Measurements from ENCODE around the gene ZBTB21. TPM values are rescaled to one million over a fixed set of nuclear protein-coding genes. Genes with fewer than 3 reads are reported as not detected.

Gene ZBTB21
- polyA plus RNA-seq, 1 of the 3 experiments (the other 2 are of a cell fraction), result 2.9 TPM

GRCh38 chr21:42013376-42013775 is 3.2 kb upstream of the ZBTB21 start:
- CTCF ChIA-PET, result interaction anchor here (1.1 to 1.6 kb wide), 3 partner anchors 8 to 94 kb away, joined by 4 to 12 read pairs (median 5); no protein-coding TSS in a partner anchor
- Histone ChIP-seq H3K9me3 (no peaks in the 10 kb centered on the region), H3K4me2 (no peak overlapping the region), H3K27ac (ENCODE audit: low read depth in 2 of 2, low read length in 1 of 2) (no peak overlapping the region), H3F3A (replicated peaks; ENCODE audit: insufficient read depth) (no peaks in the 10 kb centered on the region), H3K4me3 (ENCODE audit: low read depth in 2 of 2, low read length in 1 of 2) (no peak overlapping the region), H3K27me3 (ENCODE audit: insufficient read depth) (no peaks in the 10 kb centered on the region; the same call in 1 of the 2 replicates), H3K36me3 (replicated peaks in 1 of 2; ENCODE audit: control insufficient read depth in 1 of 2, insufficient read depth in 2 of 2, low read length in 1 of 2) (no peaks in the 10 kb centered on the region), H3K4me1 (ENCODE audit: control insufficient read depth in 1 of 2, insufficient read depth in 2 of 2, low read depth in 1 of 2, low read length in 1 of 2) (peaks cover 0 to 9% of the 10 kb centered on the region in 2 experiments; a peak in 2 of 4 replicates), H2AFZ (ENCODE audit: low read depth) (no peak overlapping the region), H3K9me2 (no peaks in the 10 kb centered on the region), H4K20me1 (ENCODE audit: insufficient read depth) (no peaks in the 10 kb centered on the region), H3K9ac (no peak overlapping the region), H3K79me2 (ENCODE audit: insufficient read depth) (peaks cover 10% of the 10 kb centered on the region; the same call in 1 of the 2 replicates)
- POLR2A ChIA-PET, result no interaction called here
- WGBS (ENCODE audit: low lambda C conversion rate), result 83% methylated on average over 4 of the region's 4 CpGs
- DNase-seq, result no peak
- TF ChIP-seq TCF12 (IDR thresholded peaks at IDR 0.05) (no peak), USF1 (IDR thresholded peaks at IDR 0.05; ENCODE audit: borderline replicate concordance, low read depth) (no peak), MXI1 (IDR thresholded peaks at IDR 0.05; ENCODE audit: low read depth, low read length) (no peak), RCOR1 (IDR thresholded peaks at IDR 0.05; ENCODE audit: low read length) (no peak), RAD21 (IDR thresholded peaks at IDR 0.05; ENCODE audit: low read length) (no peak), EZH2phosphoT487 (IDR thresholded peaks at IDR 0.05; ENCODE audit: borderline replicate concordance, low read depth) (no peak), POLR2AphosphoS5 (IDR thresholded peaks at IDR 0.05; ENCODE audit: low read depth, low read length) (no peak), SMC3 (IDR thresholded peaks at IDR 0.05; ENCODE audit: low read depth, low read length) (no peak), NRF1 (IDR thresholded peaks at IDR 0.05; ENCODE audit: low read depth, low read length) (no peak)

GRCh38 chr21:42012763-42013329 is 2.7 kb upstream of the ZBTB21 start:
- H4K20me1 ChIP-seq (ENCODE audit: insufficient read depth), result no peaks in the 10 kb centered on the region
- ChIA-PET CTCF (interaction anchor here (1.1 to 1.6 kb wide), 3 partner anchors 27 to 196 kb away, joined by 5 to 12 read pairs (median 5); no protein-coding TSS in a partner anchor), POLR2A (interaction anchor here (0.6 kb wide), 1 partner anchor 63 kb away, joined by 3 read pairs; no protein-coding TSS in a partner anchor)
- peaks cover 0 to 9% of the 10 kb centered on the region in 2 experiments; a peak in 2 of 4 replicates for H3K4me1 ChIP-seq (ENCODE audit: control insufficient read depth in 1 of 2, insufficient read depth in 2 of 2, low read depth in 1 of 2, low read length in 1 of 2)
- TF ChIP-seq SMC3 (IDR thresholded peaks at IDR 0.05; ENCODE audit: low read depth, low read length), result no peak
- no peak for TF ChIP-seq GABPA (IDR thresholded peaks at IDR 0.05; ENCODE audit: low read depth)
- TF ChIP-seq RXRA (IDR thresholded peaks at IDR 0.05; ENCODE audit: borderline replicate concordance, low read depth), result no peak
- TF ChIP-seq FOXJ3 (CRISPR knock-in tag; IDR thresholded peaks at IDR 0.05), result no peak
- no peak for TF ChIP-seq FOSL2 (IDR thresholded peaks at IDR 0.05; ENCODE audit: borderline replicate concordance, low read depth)
- no peak for TF ChIP-seq MXI1 (IDR thresholded peaks at IDR 0.05; ENCODE audit: low read depth, low read length)
- TF ChIP-seq SIN3A (IDR thresholded peaks at IDR 0.05; ENCODE audit: borderline replicate concordance, low read depth, low read length), result no peak
- no peak for TF ChIP-seq TAF1 (IDR thresholded peaks at IDR 0.05; ENCODE audit: borderline replicate concordance, low read depth, low read length)
- no peak for TF ChIP-seq RFX5 (IDR thresholded peaks at IDR 0.05; ENCODE audit: low read length)
- TF ChIP-seq EP300 (IDR thresholded peaks at IDR 0.05; ENCODE audit: borderline replicate concordance in 1 of 2, low read depth in 1 of 2, low read length in 1 of 2), result no peak
- no peak for TF ChIP-seq POLR2AphosphoS5 (IDR thresholded peaks at IDR 0.05; ENCODE audit: low read depth, low read length)
- TF ChIP-seq USF1 (IDR thresholded peaks at IDR 0.05; ENCODE audit: borderline replicate concordance, low read depth), result no peak
- no peak for TF ChIP-seq RAD21 (IDR thresholded peaks at IDR 0.05; ENCODE audit: low read length)
- TF ChIP-seq PBX3 (IDR thresholded peaks at IDR 0.05), result no peak
- TF ChIP-seq ELF1 (IDR thresholded peaks at IDR 0.05), result no peak
- TF ChIP-seq NRF1 (IDR thresholded peaks at IDR 0.05; ENCODE audit: low read depth, low read length), result no peak
- TF ChIP-seq FOXM1 (IDR thresholded peaks at IDR 0.05; ENCODE audit: low read depth), result no peak
- TF ChIP-seq ZBTB33 (IDR thresholded peaks at IDR 0.05; ENCODE audit: borderline replicate concordance, low read depth), result no peak
- H3K9ac ChIP-seq, result no peak overlapping the region
- H3K36me3 ChIP-seq (replicated peaks in 1 of 2; ENCODE audit: control insufficient read depth in 1 of 2, insufficient read depth in 2 of 2, low read length in 1 of 2), result peaks cover 0 to 1% of the 10 kb centered on the region in 2 experiments
- no peak overlapping the region for H3K4me2 ChIP-seq
- peaks cover 15% of the 10 kb centered on the region for H3K79me2 ChIP-seq (ENCODE audit: insufficient read depth)
- WGBS (ENCODE audit: low lambda C conversion rate), result 92% methylated on average over 3 of the region's 3 CpGs
- no peak for DNase-seq
- H3K27ac ChIP-seq (ENCODE audit: low read depth in 2 of 2, low read length in 1 of 2), result no peak overlapping the region
- no peaks in the 10 kb centered on the region; the same call in 1 of the 2 replicates for H3K27me3 ChIP-seq (ENCODE audit: insufficient read depth)
- no peaks in the 10 kb centered on the region for H3F3A ChIP-seq (replicated peaks; ENCODE audit: insufficient read depth)
- H2AFZ ChIP-seq (ENCODE audit: low read depth), result no peak overlapping the region
- no peaks in the 10 kb centered on the region for H3K9me3 ChIP-seq
- H3K9me2 ChIP-seq, result no peaks in the 10 kb centered on the region
- H3K4me3 ChIP-seq (ENCODE audit: low read depth in 2 of 2, low read length in 1 of 2), result no peak overlapping the region
